ENCODE results near the gene RCBTB2.

- TF ChIP-seq CTCF (IDR thresholded peaks at IDR 0.05), result no peak
- TF ChIP-seq POLR2A (IDR thresholded peaks at IDR 0.05), result no peak
Observed at GRCh38 chr13:48532256-48532505, 699 bp downstream of the RCBTB2 start.
